ENCODE measurements around the gene C1QL2.

C1QL2 gene

GRCh38 chr2:119158563-119159347 lies at the start of gene C1QL2:
Gene C1QL2 (minus strand): TSS chr2:119158751. CDS start chr2:119158269, 482 bp downstream.
- ATAC-seq (ENCODE audit: low read depth) (no peak), DNase-seq (ENCODE audit: low spot score in 2 of 2) (no peak)
- Mint-ChIP-seq H3K27ac (no peak within 1 kb of the TSS), H3K9me3 (peaks cover 2% of the 10 kb centered on the region), H3K4me1 (no peaks in the 10 kb centered on the region), H3K4me3 (no peak within 1 kb of the TSS), H3K36me3 (no peaks in the 10 kb centered on the region), H3K27me3 (peaks cover 27% of the 10 kb centered on the region)

- no peak for ATAC-seq (ENCODE audit: low read depth)
- DNase-seq (ENCODE audit: low spot score in 2 of 2), result no peak
Measured at GRCh38 chr2:119207447-119207846, 48.9 kb upstream of the C1QL2 start.

GRCh38 chr2:119206201-119206600 lies 47.6 kb upstream of the C1QL2 start:
- Mint-ChIP-seq H3K9me3 (no peaks in the 10 kb centered on the region), H3K4me1 (peaks cover 8% of the 10 kb centered on the region), H3K27me3 (peaks cover 7% of the 10 kb centered on the region), H3K27ac (no peak overlapping the region), H3K4me3 (no peak overlapping the region), H3K36me3 (no peaks in the 10 kb centered on the region)
- ATAC-seq (ENCODE audit: low read depth), result no peak
- DNase-seq (ENCODE audit: low spot score in 2 of 2), result no peak

More at GRCh38 chr2:119207447-119207846, 48.9 kb upstream of the C1QL2 start:
- H3K4me1 Mint-ChIP-seq, result peaks cover 8% of the 10 kb centered on the region
- H3K36me3 Mint-ChIP-seq, result no peaks in the 10 kb centered on the region
- no peak overlapping the region for H3K4me3 Mint-ChIP-seq
- H3K27ac Mint-ChIP-seq, result no peak overlapping the region
- H3K27me3 Mint-ChIP-seq, result peaks cover 7% of the 10 kb centered on the region
- no peaks in the 10 kb centered on the region for H3K9me3 Mint-ChIP-seq

GRCh38 chr2:119205001-119205706 lies 46.6 kb upstream of the C1QL2 start:
- Mint-ChIP-seq H3K36me3 (no peaks in the 10 kb centered on the region), H3K4me1 (peaks cover 8% of the 10 kb centered on the region), H3K27ac (no peak overlapping the region), H3K4me3 (no peak overlapping the region), H3K27me3 (peaks cover 7% of the 10 kb centered on the region), H3K9me3 (no peaks in the 10 kb centered on the region)
- no peak for ATAC-seq (ENCODE audit: low read depth)
- DNase-seq (ENCODE audit: low spot score in 2 of 2), result no peak

- Mint-ChIP-seq H3K36me3 (no peaks in the 10 kb centered on the region), H3K9me3 (no peaks in the 10 kb centered on the region), H3K27ac (no peak overlapping the region), H3K27me3 (peaks cover 5% of the 10 kb centered on the region), H3K4me3 (no peak overlapping the region), H3K4me1 (peaks cover 8% of the 10 kb centered on the region)
- DNase-seq (ENCODE audit: low spot score in 2 of 2), result no peak
- no peak for ATAC-seq (ENCODE audit: low read depth)
Measured at GRCh38 chr2:119204525-119204924, 46.0 kb upstream of the C1QL2 start.

- H3K9me3 Mint-ChIP-seq, result no peaks in the 10 kb centered on the region
- H3K36me3 Mint-ChIP-seq, result no peaks in the 10 kb centered on the region
- peaks cover 8% of the 10 kb centered on the region for H3K4me1 Mint-ChIP-seq
- peaks cover 4% of the 10 kb centered on the region for H3K27me3 Mint-ChIP-seq
- DNase-seq (ENCODE audit: low spot score in 2 of 2) (no peak), ATAC-seq (ENCODE audit: low read depth) (no peak)
- H3K4me3 Mint-ChIP-seq, result no peak overlapping the region
- no peak overlapping the region for H3K27ac Mint-ChIP-seq
Measured at GRCh38 chr2:119202610-119203310, 44.2 kb upstream of the C1QL2 start.

GRCh38 chr2:119201815-119202214 lies 43.3 kb upstream of the C1QL2 start:
- peaks cover 4% of the 10 kb centered on the region for H3K27me3 Mint-ChIP-seq
- no peak overlapping the region for H3K4me3 Mint-ChIP-seq
- H3K36me3 Mint-ChIP-seq, result no peaks in the 10 kb centered on the region
- DNase-seq (ENCODE audit: low spot score in 2 of 2) (no peak), ATAC-seq (ENCODE audit: low read depth) (no peak)
- H3K4me1 Mint-ChIP-seq, result peaks cover 8% of the 10 kb centered on the region
- H3K9me3 Mint-ChIP-seq, result no peaks in the 10 kb centered on the region
- H3K27ac Mint-ChIP-seq, result no peak overlapping the region

- H3K27me3 Mint-ChIP-seq, result peaks cover 17% of the 10 kb centered on the region
- peaks cover 11% of the 10 kb centered on the region for H3K4me1 Mint-ChIP-seq
- no peak for DNase-seq (ENCODE audit: low spot score in 2 of 2)
- peaks cover 7% of the 10 kb centered on the region for H3K9me3 Mint-ChIP-seq
- peaks cover 2% of the 10 kb centered on the region for H3K36me3 Mint-ChIP-seq
- no peak overlapping the region for H3K27ac Mint-ChIP-seq
- ATAC-seq (ENCODE audit: low read depth), result no peak
- no peak overlapping the region for H3K4me3 Mint-ChIP-seq
Measured at GRCh38 chr2:119198240-119198840, 39.8 kb upstream of the C1QL2 start.

- peaks cover 7% of the 10 kb centered on the region for H3K9me3 Mint-ChIP-seq
- H3K36me3 Mint-ChIP-seq, result peaks cover 2% of the 10 kb centered on the region
- no peak overlapping the region for H3K4me3 Mint-ChIP-seq
- no peak overlapping the region for H3K27ac Mint-ChIP-seq
- DNase-seq (ENCODE audit: low spot score in 2 of 2), result no peak
- peaks cover 18% of the 10 kb centered on the region for H3K27me3 Mint-ChIP-seq
- H3K4me1 Mint-ChIP-seq, result peaks cover 7% of the 10 kb centered on the region
- no peak for ATAC-seq (ENCODE audit: low read depth)
Measured at GRCh38 chr2:119197529-119198239, 39.1 kb upstream of the C1QL2 start.

- Mint-ChIP-seq H3K4me3 (no peak overlapping the region), H3K4me1 (peaks cover 4% of the 10 kb centered on the region), H3K27me3 (peaks cover 18% of the 10 kb centered on the region), H3K9me3 (peaks cover 7% of the 10 kb centered on the region), H3K27ac (no peak overlapping the region), H3K36me3 (peaks cover 2% of the 10 kb centered on the region)
- DNase-seq (ENCODE audit: low spot score in 2 of 2) (no peak), ATAC-seq (ENCODE audit: low read depth) (no peak)
Measured at GRCh38 chr2:119197126-119197405, 38.5 kb upstream of the C1QL2 start.

- peaks cover 20% of the 10 kb centered on the region for H3K27me3 Mint-ChIP-seq
- no peak for DNase-seq (ENCODE audit: low spot score in 2 of 2)
- no peak overlapping the region for H3K27ac Mint-ChIP-seq
- H3K4me1 Mint-ChIP-seq, result peaks cover 4% of the 10 kb centered on the region
- H3K9me3 Mint-ChIP-seq, result peaks cover 7% of the 10 kb centered on the region
- no peak overlapping the region for H3K4me3 Mint-ChIP-seq
- no peak for ATAC-seq (ENCODE audit: low read depth)
- peaks cover 2% of the 10 kb centered on the region for H3K36me3 Mint-ChIP-seq
Measured at GRCh38 chr2:119196301-119197125, 38.0 kb upstream of the C1QL2 start.

GRCh38 chr2:119195887-119196286 lies 37.3 kb upstream of the C1QL2 start:
- peaks cover 20% of the 10 kb centered on the region for H3K27me3 Mint-ChIP-seq
- no peak overlapping the region for H3K27ac Mint-ChIP-seq
- ATAC-seq (ENCODE audit: low read depth) (no peak), DNase-seq (ENCODE audit: low spot score in 2 of 2) (no peak)
- peaks cover 7% of the 10 kb centered on the region for H3K9me3 Mint-ChIP-seq
- H3K4me1 Mint-ChIP-seq, result peaks cover 4% of the 10 kb centered on the region
- no peak overlapping the region for H3K4me3 Mint-ChIP-seq
- H3K36me3 Mint-ChIP-seq, result peaks cover 2% of the 10 kb centered on the region

GRCh38 chr2:119195001-119195400 lies 36.5 kb upstream of the C1QL2 start:
- H3K27ac Mint-ChIP-seq, result no peak overlapping the region
- peaks cover 7% of the 10 kb centered on the region for H3K4me1 Mint-ChIP-seq
- H3K36me3 Mint-ChIP-seq, result peaks cover 2% of the 10 kb centered on the region
- no peak for DNase-seq (ENCODE audit: low spot score in 2 of 2)
- no peak for ATAC-seq (ENCODE audit: low read depth)
- H3K4me3 Mint-ChIP-seq, result no peak overlapping the region
- H3K27me3 Mint-ChIP-seq, result peaks cover 23% of the 10 kb centered on the region
- peaks cover 7% of the 10 kb centered on the region for H3K9me3 Mint-ChIP-seq
